Psoas muscle (tissue), 8 donors: ENCODE results near the gene MTHFD2L. TPM values are rescaled to one million over a fixed set of nuclear protein-coding genes. Genes with fewer than 3 reads are reported as not detected.
"Not testable (repeated sequence)": the region's sequence is repeated elsewhere in the genome, so short reads cannot be mapped to it uniquely, and the experiment has no call there.

ENCODE experiments used
- ATAC-seq, 4 donors: fragments of 200-7000 bp; cut with Tn5 transposase; one replicate each; pipeline ENCODE4 v1.9.1; 2020; ENCODE audit warnings: moderate library complexity in 3 of 4, mild to moderate bottlenecking in 2 of 4
- DNase-seq, 2 donors: peaks; one replicate each; pipeline ENCODE4 v3.0.0-alpha.2; 2020
- H3K27ac ChIP-seq: fragments of 200-600 bp; one replicate; pipeline ENCODE4 v1.8.0; 2022
- H3K27me3 ChIP-seq, 3 donors: fragments of 200-600 bp in 1 of 3; one replicate each; pipeline versions ENCODE4 v1.6.1 to v1.8.0; 2013 to 2022; ENCODE audit warnings: low read length in 2 of 3, mild to moderate bottlenecking in 2 of 3, moderate library complexity in 1 of 3; ENCODE audit not compliant: insufficient read depth in 3 of 3
- H3K36me3 ChIP-seq, 2 donors: fragments of 200-600 bp in 1 of 2; one replicate each; pipeline versions ENCODE4 v1.6.1 to v1.8.0; 2013 to 2022; ENCODE audit warnings: low read depth in 1 of 2, mild to moderate bottlenecking in 1 of 2, moderate library complexity in 1 of 2; ENCODE audit not compliant: insufficient read depth in 1 of 2
- H3K4me1 ChIP-seq: fragments of 200-600 bp; one replicate; pipeline ENCODE4 v1.8.0; 2022
- H3K4me3 ChIP-seq: fragments of 200-600 bp; one replicate; pipeline ENCODE4 v1.8.0; 2022; ENCODE audit warnings: mild to moderate bottlenecking
- H3K9me3 ChIP-seq: fragments of 200-600 bp; one replicate; pipeline ENCODE4 v1.8.0; 2022
- WGBS, 3 donors: extraction: QIAGEN DNeasy Blood & Tissue Kit; methylation state at CpG; one replicate each; pipeline versions ENCODE4 v1.1.6 to v1.1.7; 2013; 5-methylcytosine and 5-hydroxymethylcytosine counted together
- intact Hi-C, 2 donors: fragments of 100-400 bp; cut with DNase I; formaldehyde crosslinking; loops; one replicate each; pipeline versions ENCODE4 v1.11.0 to v1.14.2; 2022
- polyA plus RNA-seq, 3 donors: library from polyadenylated mRNA; stranded (reverse); fragments of 200-250 nt; gene quantifications; one replicate each; pipeline ENCODE4 v1.2.3, GENCODE V29; 2013
- total RNA-seq, 4 donors: library from RNA; stranded (reverse); fragmentation: NEBNext Ultra II Directional in 2 of 4; extraction: Animal tissue kit (Norgen Biotek cat#: 25700) in 2 of 4; gene quantifications; one replicate each; pipeline versions ENCODE4 v1.2.1 to v1.2.4, GENCODE V29; 2021 to 2023
- TF ChIP-seq, protein P1 (sequence below): fragments of 200-600 bp; IDR thresholded peaks from one replicate; pipeline ENCODE4 v1.8.0; 2022; ENCODE audit warnings: antibody characterized with exemption
- donor health status: healthy with polysubstance abuse.
- donor health status: DM: no; HTN: no; CAD: no; lungs with moderate emphysema.
- donor health status: Bipolar disorder and iron deficiency.
- donor health status: healthy.
- donor health status: DM: yes; HTN: yes; CAD: no.
- donor health status: DM: no; HTN: no; CAD: no.
- donor health status: DM: no; HTN: no; CAD: no.
- donor health status: DM: yes; HTN: yes; CAD: no.

MTHFD2L gene
- total and polyA plus RNA-seq, 7 donors, result 4.3 to 11.6 (median 9.0) TPM

- Histone ChIP-seq H3K27ac (no peak overlapping the region), H3K4me1 (no peaks in the 10 kb centered on the region), H3K4me3 (no peak overlapping the region), H3K36me3 (no peaks in the 10 kb centered on the region), H3K27me3 (no peaks in the 10 kb centered on the region), H3K9me3 (no peaks in the 10 kb centered on the region)
- no peak for DNase-seq
- 87 to 91% (median 88%) methylated on average over 4 of the region's 4 CpGs for WGBS, 3 donors
- TF ChIP-seq, protein P1, sequence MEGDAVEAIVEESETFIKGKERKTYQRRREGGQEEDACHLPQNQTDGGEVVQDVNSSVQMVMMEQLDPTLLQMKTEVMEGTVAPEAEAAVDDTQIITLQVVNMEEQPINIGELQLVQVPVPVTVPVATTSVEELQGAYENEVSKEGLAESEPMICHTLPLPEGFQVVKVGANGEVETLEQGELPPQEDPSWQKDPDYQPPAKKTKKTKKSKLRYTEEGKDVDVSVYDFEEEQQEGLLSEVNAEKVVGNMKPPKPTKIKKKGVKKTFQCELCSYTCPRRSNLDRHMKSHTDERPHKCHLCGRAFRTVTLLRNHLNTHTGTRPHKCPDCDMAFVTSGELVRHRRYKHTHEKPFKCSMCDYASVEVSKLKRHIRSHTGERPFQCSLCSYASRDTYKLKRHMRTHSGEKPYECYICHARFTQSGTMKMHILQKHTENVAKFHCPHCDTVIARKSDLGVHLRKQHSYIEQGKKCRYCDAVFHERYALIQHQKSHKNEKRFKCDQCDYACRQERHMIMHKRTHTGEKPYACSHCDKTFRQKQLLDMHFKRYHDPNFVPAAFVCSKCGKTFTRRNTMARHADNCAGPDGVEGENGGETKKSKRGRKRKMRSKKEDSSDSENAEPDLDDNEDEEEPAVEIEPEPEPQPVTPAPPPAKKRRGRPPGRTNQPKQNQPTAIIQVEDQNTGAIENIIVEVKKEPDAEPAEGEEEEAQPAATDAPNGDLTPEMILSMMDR, result no peak
- intact Hi-C loops, result no loop called here
- no peak for ATAC-seq
Observed at GRCh38 chr4:74127745-74128144, 30.2 kb upstream of the MTHFD2L start.

DNA sequence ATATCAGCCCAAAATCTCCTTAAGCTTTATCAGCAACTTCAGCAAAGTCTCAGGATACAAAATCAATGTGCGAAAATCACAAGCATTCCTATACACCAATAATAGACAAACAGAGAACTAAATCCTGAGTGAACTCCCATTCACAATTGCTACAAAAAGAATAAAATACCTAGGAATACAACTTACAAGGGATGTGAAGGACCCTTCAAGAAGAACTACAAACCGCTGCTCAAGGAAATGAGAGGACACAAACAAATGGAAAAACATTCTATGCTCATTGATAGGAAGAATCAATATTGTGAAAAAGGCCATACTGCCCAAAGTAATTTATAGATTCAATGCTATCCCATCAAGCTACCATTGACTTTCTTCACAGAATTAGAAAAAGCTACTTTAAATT is 27.1 kb upstream of the MTHFD2L start:
- H3K27ac ChIP-seq, H3K27me3 ChIP-seq, H3K36me3 ChIP-seq, H3K9me3 ChIP-seq, ATAC-seq, DNase-seq, H3K4me3 ChIP-seq, H3K4me1 ChIP-seq: not testable (repeated sequence)
- 99% methylated on average over 2 of the region's 2 CpGs for WGBS, 3 donors
- intact Hi-C loops, result loop anchor here (5.0 kb wide), 1 partner anchor 469 kb away; no protein-coding TSS in a partner anchor

GRCh38 chr4:74132188-74132587 is 25.7 kb upstream of the MTHFD2L start:
- not testable (repeated sequence) for H3K4me3 ChIP-seq, H3K9me3 ChIP-seq

GRCh38 chr4:74132944-74133343 is 25.0 kb upstream of the MTHFD2L start:
- no peak for ATAC-seq
- Histone ChIP-seq H3K4me3 (no peak overlapping the region), H3K27ac (no peak overlapping the region), H3K27me3 (no peaks in the 10 kb centered on the region), H3K9me3 (no peaks in the 10 kb centered on the region), H3K4me1 (no peaks in the 10 kb centered on the region), H3K36me3 (no peaks in the 10 kb centered on the region)
- TF ChIP-seq, protein P1, result no peak
- no peak for DNase-seq
- intact Hi-C loops, result loop anchor here (5.0 kb wide), 1 partner anchor 471 kb away; no protein-coding TSS in a partner anchor
- 86 to 90% (median 88%) methylated on average over 1 of the region's 1 CpG for WGBS, 3 donors

More at GRCh38 chr4:74132188-74132587, 25.7 kb upstream of the MTHFD2L start:
- intact Hi-C loops, result loop anchor here (5.0 kb wide), 1 partner anchor 470 kb away; no protein-coding TSS in a partner anchor
- DNase-seq, H3K27me3 ChIP-seq, ATAC-seq, H3K27ac ChIP-seq, H3K36me3 ChIP-seq, H3K4me1 ChIP-seq: not testable (repeated sequence)

GRCh38 chr4:74133786-74134499 is 24.0 kb upstream of the MTHFD2L start:
- Histone ChIP-seq H3K36me3 (no peaks in the 10 kb centered on the region), H3K4me3 (no peak overlapping the region), H3K4me1 (no peaks in the 10 kb centered on the region), H3K27ac (no peak overlapping the region), H3K9me3 (no peaks in the 10 kb centered on the region), H3K27me3 (no peaks in the 10 kb centered on the region)
- intact Hi-C loops, result loop anchor here (5.0 kb wide), 1 partner anchor 472 kb away; no protein-coding TSS in a partner anchor
- peak; percentile 46 to 83 (median 80) for ATAC-seq
- TF ChIP-seq, protein P1, result peak; percentile 70
- 23 to 35% (median 29%) methylated on average over 8 of the region's 8 CpGs for WGBS, 3 donors
- peak; percentile 65 to 72 for DNase-seq
